GM12878 (cell line): ENCODE measurements around the gene NTN1.

Experiments
- CBX5 ChIP-seq: sonication (generic); IDR thresholded peaks from 2 replicates; pipeline ENCODE4 v1.6.1; 2016; ENCODE audit warnings: low read depth, moderate library complexity, mild to moderate bottlenecking, inconsistent platforms
- CEBPB ChIP-seq, 2 experiments: fragments of 150-350 bp in 1 of 2; IDR thresholded peaks; 2 replicates each; pipeline ENCODE4 v1.6.1; 2012 to 2014; ENCODE audit warnings: low read depth in 2 of 2, low read length in 2 of 2, borderline replicate concordance in 1 of 2, inconsistent platforms in 1 of 2
- EP300 ChIP-seq, 2 experiments: fragments of 150-350 bp in 1 of 2; IDR thresholded peaks; 2 replicates each; pipeline ENCODE4 v1.6.1; 2011 to 2012; ENCODE audit warnings: low read depth in 2 of 2, low read length in 2 of 2, borderline replicate concordance in 1 of 2, improper control_type of control experiment in 1 of 2, inconsistent platforms in 1 of 2; ENCODE audit not compliant: control insufficient read depth in 1 of 2
- HDAC6 ChIP-seq: fragments of 200-600 bp; sonication (generic); IDR thresholded peaks from one replicate; pipeline ENCODE4 v1.8.0; 2017; ENCODE audit warnings: antibody characterized with exemption; ENCODE audit not compliant: unreplicated experiment
- POLR2AphosphoS5 ChIP-seq: IDR thresholded peaks from 2 replicates; pipeline ENCODE4 v1.6.1; 2011; ENCODE audit warnings: mild to moderate bottlenecking, low read length, inconsistent platforms
- RB1 ChIP-seq: fragments of 450-650 bp; formaldehyde crosslinking; IDR thresholded peaks from 2 replicates; pipeline ENCODE4 v1.6.1; 2017; ENCODE audit warnings: mild to moderate bottlenecking, borderline replicate concordance
- RUNX3 ChIP-seq: IDR thresholded peaks from 2 replicates; pipeline ENCODE4 v1.6.1; 2012; ENCODE audit warnings: low read length, inconsistent platforms
- TF ChIP-seq, protein P1 (sequence below), 3 experiments: IDR thresholded peaks in 2 of 3; conservative IDR thresholded peaks in 1 of 3; 2 replicates each; pipeline ENCODE4 v1.5.1; 2011; ENCODE audit warnings: low read depth in 3 of 3, low read length in 3 of 3, mild to moderate bottlenecking in 3 of 3, control low read depth in 2 of 3, moderate library complexity in 2 of 3, inconsistent platforms in 1 of 3, mixed read lengths in 1 of 3; ENCODE audit not compliant: control insufficient read depth in 2 of 3, insufficient read depth in 1 of 3; ENCODE audit errors: extremely low read depth in 1 of 3

DNA sequence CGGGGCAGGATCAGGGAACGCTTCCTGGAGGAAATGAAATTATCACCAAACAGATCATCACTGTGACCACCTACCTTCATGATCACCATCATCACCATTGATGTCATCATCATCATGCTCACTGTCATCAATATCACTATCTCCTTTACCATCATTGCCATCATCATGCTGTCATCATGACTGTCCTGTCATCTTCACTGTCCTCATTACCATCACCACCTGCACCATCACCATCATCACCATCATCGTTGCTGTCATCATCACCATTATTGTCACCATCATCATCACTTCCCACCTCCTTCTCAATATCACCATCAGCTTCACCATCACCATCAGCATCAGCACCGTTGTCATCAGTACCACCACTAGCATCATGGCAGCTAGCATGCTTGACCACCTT is 65.3 kb downstream of the NTN1 start:
- no peak for TF ChIP-seq POLR2AphosphoS5
- TF ChIP-seq HDAC6 = no peak
- no peak for TF ChIP-seq RUNX3
- no peak for TF ChIP-seq CBX5
- TF ChIP-seq, protein P1, sequence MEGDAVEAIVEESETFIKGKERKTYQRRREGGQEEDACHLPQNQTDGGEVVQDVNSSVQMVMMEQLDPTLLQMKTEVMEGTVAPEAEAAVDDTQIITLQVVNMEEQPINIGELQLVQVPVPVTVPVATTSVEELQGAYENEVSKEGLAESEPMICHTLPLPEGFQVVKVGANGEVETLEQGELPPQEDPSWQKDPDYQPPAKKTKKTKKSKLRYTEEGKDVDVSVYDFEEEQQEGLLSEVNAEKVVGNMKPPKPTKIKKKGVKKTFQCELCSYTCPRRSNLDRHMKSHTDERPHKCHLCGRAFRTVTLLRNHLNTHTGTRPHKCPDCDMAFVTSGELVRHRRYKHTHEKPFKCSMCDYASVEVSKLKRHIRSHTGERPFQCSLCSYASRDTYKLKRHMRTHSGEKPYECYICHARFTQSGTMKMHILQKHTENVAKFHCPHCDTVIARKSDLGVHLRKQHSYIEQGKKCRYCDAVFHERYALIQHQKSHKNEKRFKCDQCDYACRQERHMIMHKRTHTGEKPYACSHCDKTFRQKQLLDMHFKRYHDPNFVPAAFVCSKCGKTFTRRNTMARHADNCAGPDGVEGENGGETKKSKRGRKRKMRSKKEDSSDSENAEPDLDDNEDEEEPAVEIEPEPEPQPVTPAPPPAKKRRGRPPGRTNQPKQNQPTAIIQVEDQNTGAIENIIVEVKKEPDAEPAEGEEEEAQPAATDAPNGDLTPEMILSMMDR (IDR thresholded peaks at IDR 0.05 in 2 of 3, conservative IDR thresholded peaks at IDR 0.05 in 1 of 3; ENCODE audit: control insufficient read depth in 2 of 3, extremely low read depth in 1 of 3, insufficient read depth in 1 of 3, low read depth in 3 of 3, low read length in 3 of 3) = no peak
- TF ChIP-seq CEBPB (IDR thresholded peaks at IDR 0.05; ENCODE audit: borderline replicate concordance in 1 of 2, low read depth in 2 of 2, low read length in 2 of 2) = no peak
- TF ChIP-seq RB1 = no peak
- TF ChIP-seq EP300 (IDR thresholded peaks at IDR 0.05; ENCODE audit: borderline replicate concordance in 1 of 2, control insufficient read depth in 1 of 2, low read depth in 2 of 2, low read length in 2 of 2) = no peak
